Heart left ventricle (tissue), 13 donors: ENCODE data around the gene SCYL1.

Source experiments
- CTCF ChIP-seq, 12 donors: fragments of 200-600 bp; sonication (generic) in 4 of 12; IDR thresholded peaks; one replicate each; pipeline versions ENCODE4 v1.5.0 to v1.8.0; 2018 to 2022; ENCODE audit warnings: antibody characterized with exemption in 12 of 12, mild to moderate bottlenecking in 5 of 12
- POLR2A ChIP-seq, 2 donors: fragments of 450-650 bp; IDR thresholded peaks; one replicate each; pipeline ENCODE4 v1.6.1; 2017; ENCODE audit warnings: antibody characterized with exemption in 2 of 2, mild to moderate bottlenecking in 2 of 2, moderate library complexity in 2 of 2
- donor health status: ischemic (EF 13 %, LVEDD 7.1; RV severe dilation, severe dysfunction).
- donor health status: DM: no; HTN: yes; CAD: no.
- donor health status: DM: no; HTN: no; CAD: no.
- donor health status: ischemic (EF 25% LVEDD 6.9; RV normal size, moderate dysfunction).
- donor health status: ischemic (EF 25% LVEDD 5.7; RV mildly dilated, moderate dysfunction).
- donor health status: ischemic (EF 35%, LVEDD 5.7; RV mildly dilated, moderate dysfunction).
- donor health status: nonischemic (EF 11% LVEDD 7.7; RV severe dilation, severe dysfunction).
- donor health status: DM: yes; HTN: yes; CAD: no.
- donor health status: PGD.
- donor health status: ischemic (EF 29% LVEDD 5.4; RV normal size, mild dysfunction).
- donor health status: nonischemic (EF 23%, LVEDD 6.1; RV moderate dilation, normal function).

- TF ChIP-seq CTCF (IDR thresholded peaks at IDR 0.05) (no peak), POLR2A (IDR thresholded peaks at IDR 0.05) (no peak)
Measured at GRCh38 chr11:65492387-65492636, 32.6 kb upstream of the SCYL1 start.
